ENCODE results near the gene PTPRU.
"Not testable (repeated sequence)": the region's sequence is repeated elsewhere in the genome, so short reads cannot be mapped to it uniquely, and the experiment has no call there.

The PTPRU gene

GRCh38 chr1:29222686-29223085, 13.6 kb upstream of the PTPRU start:
- no peak for DNase-seq

GRCh38 chr1:29223521-29223920, 12.8 kb upstream of the PTPRU start:
- no peak for DNase-seq

- DNase-seq = peak; percentile 67
These were observed 11.9 kb upstream of the PTPRU start for GRCh38 chr1:29224356-29224837.

DNA sequence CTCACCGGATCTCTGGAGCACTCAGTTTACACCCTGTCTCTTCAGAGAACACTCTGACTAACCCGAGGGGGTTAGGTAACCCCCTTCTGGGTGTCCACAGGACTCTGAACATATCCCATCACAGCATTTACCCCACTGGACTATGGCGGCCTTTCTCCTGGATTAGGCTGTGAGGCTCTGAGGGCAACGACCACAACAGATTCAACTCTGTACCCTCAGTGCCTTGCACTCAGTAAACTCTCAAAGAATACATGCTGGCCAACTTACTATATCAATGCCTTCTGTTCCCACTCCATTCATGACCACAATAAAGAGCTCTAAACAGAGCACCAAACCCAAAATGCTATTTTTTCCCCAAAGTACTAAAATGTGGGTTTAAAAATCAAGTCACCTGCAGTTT, 11.0 kb upstream of the PTPRU start:
- no peak for DNase-seq

DNA sequence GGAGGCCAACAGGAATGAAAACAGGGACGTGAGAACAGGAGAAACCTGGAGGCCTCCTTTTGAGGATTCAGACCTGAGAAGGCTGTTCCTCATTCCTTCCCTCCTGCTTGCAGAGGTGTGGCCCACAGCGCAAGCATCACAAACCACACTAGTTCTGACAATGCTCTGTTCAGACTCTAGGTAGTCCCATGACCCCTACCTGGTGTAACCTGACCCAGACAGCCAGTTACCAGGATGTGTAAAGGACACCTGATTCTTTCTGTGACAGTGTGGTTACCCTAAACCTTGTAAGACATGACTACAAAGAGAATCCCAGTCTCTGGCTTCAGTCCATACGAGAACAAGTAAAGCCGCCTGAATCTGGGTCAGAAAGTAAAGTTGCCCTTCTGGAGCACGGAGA, 8.8 kb upstream of the PTPRU start:
- DNase-seq = no peak

DNA sequence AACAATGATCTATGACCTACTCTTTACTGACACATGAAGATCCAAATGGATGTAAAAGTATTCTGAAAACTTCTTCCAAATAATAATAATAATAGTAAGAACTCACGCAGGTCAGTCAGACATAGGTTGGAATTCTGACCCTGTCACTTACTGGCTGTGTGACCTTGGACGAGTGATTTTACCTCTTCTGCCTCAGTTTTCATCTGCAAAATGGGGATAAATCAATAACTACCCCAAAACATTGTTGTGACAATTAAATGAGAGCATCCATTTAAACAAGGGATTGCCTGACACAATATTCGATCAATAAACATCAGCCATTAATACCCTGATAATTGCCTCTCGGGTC, 6.1 kb upstream of the PTPRU start:
- DNase-seq = peak; percentile 11

GRCh38 chr1:29230553-29231378, 5.6 kb upstream of the PTPRU start, which contains the start of gene MECR:
Gene MECR, minus strand, starts transcription at chr1:29230934. Its CDS starts 28 bp downstream, at chr1:29230906.
- peak; percentile 92 for DNase-seq

GRCh38 chr1:29232387-29232786, 3.9 kb upstream of the PTPRU start:
- no peak for DNase-seq

GRCh38 chr1:29233693-29234092, 2.6 kb upstream of the PTPRU start:
- DNase-seq = no peak

- DNase-seq = no peak
These were observed 1.9 kb upstream of the PTPRU start for GRCh38 chr1:29234471-29234870.

DNA sequence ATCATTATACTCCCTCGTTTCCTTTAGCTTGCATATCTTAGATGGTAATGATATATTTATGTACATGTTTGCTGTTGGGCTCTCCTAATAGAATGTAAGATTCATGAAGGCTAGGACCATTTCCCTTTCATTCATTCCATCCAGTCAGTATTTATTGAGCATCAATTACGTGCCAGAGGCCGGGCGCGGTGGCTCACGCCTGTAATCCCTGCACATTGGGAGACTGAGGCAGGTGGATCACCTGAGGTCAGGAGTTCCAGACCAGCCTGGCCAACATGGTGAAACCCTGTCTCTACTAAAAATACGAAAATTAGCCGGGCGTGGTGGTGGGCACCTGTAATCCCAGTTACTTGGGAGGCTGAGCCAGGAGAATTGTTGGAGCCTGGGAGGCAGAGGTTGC, 1.4 kb upstream of the PTPRU start:
- not testable (repeated sequence) for DNase-seq

DNA sequence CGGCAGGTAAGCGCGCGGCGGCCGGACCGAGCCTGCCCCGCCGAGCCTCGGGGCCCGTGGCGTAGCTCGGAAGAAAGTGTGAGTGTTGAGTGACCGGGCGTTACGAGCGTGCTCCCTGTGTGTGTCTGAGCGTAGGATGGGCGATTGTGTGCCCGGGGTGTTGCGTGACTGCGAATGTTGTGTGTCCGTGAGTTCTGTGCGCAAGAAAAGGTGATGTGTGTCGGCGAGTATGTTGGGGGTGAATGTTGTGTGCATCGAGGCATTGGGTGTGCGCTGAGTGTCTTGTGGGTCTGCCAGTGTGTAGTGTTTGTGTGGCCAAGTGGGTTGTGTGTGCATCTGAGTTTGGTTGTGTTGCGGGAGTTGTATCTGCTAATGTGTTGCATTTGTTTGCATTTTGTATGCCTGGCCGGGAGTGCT, 398 bp downstream of the PTPRU start:
- peak; percentile 9 for DNase-seq

DNA sequence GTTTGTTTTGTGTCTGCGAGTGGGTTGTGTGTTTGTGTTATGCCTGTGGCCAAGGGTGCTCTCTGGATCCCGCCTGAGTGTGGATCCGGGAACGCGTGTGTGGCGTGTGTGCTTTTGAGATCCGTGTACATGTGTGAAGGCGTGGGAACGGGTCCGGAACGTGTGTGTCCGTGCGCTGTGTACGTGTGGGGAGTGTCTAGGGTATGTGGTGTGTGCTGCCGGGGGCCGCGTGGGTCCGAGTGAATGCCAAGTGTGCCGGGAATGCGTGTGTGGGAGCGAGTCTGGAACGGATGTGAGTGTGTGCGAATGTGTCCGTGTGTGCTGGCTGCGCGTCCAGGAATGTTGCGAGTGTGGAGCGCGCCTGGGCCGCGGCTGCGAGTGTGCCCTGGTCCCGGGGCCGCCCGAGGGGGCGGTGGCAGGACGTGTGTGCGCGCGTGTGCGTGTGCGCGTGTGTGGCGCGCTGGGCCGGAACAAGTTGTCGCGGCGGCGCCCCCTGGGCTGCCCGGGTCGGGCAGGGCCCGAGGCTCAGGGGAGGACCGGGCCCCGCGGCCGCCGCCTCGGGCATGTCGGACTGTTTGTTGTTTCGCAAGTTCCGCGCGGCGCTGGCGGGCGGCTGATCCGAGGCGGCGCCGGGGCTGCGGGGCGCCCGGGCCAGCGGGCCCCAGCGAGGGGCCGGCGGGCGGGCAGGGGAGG, 953 bp downstream of the PTPRU start:
- DNase-seq = no peak

- DNase-seq = peak; percentile 12
These were observed 1.7 kb downstream of the PTPRU start for GRCh38 chr1:29237852-29238619.

GRCh38 chr1:29238620-29239002, 2.3 kb downstream of the PTPRU start:
- DNase-seq = no peak

DNA sequence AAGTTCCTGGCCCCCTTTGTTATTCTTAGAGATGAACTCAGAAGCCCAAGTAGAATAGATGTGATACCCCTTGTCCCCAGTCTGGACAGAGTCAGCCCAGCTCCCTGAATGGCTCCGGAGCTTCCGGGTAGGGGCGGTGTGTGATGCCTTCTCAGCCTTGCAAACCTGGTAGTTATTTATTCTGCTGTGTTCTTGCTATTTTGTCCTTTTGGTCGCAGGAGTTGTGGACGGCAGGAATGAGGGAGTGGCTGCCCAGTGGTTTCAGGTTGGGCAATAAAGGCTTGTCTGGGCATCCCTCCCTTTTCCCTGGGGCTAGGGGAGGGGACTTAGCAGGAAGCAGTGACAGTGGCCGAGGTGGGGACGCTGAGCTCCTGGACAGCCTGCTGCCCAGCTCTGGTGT, 2.8 kb downstream of the PTPRU start:
- DNase-seq = no peak

GRCh38 chr1:29240400-29240837, 4.1 kb downstream of the PTPRU start:
- DNase-seq = no peak

GRCh38 chr1:29240986-29241385, 4.7 kb downstream of the PTPRU start:
- DNase-seq = no peak

DNA sequence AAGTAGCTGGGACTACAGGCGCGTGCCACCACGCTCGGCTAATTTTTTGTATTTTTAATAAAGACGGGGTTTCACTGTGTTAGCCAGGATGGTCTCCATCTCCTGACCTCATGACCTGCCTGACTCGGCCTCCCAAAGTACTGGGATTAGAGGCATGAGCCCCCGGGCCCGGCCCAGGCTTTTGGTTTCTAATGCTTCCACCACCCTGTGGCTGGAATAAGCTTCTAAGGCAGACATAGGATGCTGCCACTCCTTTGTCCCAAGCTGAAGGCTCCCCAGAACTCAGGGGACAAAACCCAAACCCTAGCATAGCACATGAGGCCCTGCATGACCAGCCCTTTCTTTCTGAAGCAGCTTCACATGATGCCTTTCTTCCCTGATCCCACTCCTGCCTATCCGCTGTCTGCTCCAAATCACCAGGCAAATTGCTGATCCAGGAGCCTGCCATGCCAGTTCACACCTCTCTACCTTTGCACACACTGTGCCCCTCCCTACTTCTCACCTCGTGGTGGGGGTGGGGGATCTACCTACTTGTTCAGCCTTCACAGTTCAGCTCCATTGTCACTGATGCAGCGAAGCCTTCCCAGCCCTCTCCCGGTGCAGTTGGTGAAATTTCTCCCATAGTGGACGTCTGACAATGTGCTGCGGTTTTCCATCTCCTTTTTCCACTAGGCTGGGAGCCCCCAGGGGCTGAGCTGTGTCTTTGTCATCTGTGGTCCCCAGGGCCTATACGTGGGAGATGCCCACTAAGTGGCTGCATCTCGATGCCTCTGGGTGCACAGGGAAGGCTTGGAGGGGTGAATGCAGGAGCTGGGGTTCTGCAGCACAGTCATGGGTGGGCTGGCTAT, 6.9 kb downstream of the PTPRU start:
- DNase-seq = no peak

- DNase-seq = no peak
These were observed 7.5 kb downstream of the PTPRU start for GRCh38 chr1:29243871-29244200.

- DNase-seq = no peak
These were observed 8.9 kb downstream of the PTPRU start for GRCh38 chr1:29245261-29245660.

DNA sequence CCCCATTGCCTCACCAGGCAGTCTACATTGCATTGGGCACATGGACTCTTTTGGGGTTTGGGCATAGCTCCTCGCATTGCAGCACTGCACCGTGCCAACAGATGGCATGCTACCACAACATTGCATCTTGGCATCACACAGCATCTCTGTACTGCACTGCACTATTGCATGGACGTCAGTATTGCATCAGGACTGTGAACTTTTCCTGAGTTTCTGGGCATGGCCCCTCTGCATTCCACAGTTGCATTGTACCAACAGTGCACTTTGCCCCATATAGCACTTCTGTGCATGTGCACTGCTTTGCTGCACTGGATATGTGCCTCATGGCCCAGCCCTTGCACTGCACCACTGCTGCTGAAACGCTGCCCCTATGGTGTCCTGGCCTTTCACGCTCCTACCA, 9.6 kb downstream of the PTPRU start:
- DNase-seq = peak; percentile 25

DNA sequence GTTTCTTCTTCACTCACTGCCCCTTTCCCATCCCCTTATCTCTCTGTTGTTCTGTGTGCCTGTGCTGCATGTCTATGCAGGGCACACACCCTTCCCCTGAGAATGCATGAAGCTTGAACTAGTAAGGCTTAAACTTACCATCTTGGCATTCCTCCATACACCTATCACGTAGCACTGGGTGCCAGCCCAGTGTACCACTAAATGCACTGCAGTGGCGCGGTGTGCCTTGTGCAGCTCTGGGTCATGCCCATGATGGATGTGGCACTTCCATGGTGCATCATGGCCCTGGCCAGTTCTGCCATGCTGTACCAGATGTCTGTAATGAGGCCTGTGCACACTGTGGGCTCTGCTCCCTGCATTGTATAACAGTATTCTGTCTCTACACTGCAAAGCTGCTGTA, 10.7 kb downstream of the PTPRU start:
- no peak for DNase-seq

All from hematopoietic multipotent progenitor cell treated with erythropoietin and hydrocortisone succinate and interleukin-3 and kit ligand, for 8 days (in vitro differentiated cells).